ENCODE results near the gene SH2D2A. TPM values are rescaled to one million over a fixed set of nuclear protein-coding genes. Genes with fewer than 3 reads are reported as not detected.
A peak's percentile ranks its signal among the peaks of the same experiment; 100 is the strongest.

The SH2D2A gene
- total RNA-seq, 1 experiment from 2014 or later, result 1.8 TPM

DNA sequence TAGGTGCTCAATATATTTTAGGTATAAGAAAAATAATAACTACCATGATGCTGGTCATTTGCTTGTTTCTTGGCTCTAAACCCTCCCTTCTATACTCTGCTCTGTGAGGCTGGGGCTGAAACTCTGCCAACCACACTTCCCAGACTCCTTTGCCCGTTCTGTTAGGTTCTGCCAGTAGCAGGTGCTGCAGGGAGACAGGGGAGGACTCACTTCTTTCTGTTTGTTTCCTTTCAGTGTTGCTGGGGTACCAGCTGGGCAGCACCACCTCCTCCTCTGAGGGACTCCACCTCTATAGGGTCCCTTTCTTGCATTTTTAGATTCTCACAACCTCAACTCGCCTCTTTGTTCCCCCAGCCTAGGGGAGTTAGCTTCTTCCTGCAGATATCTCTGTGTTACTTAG, 17.0 kb upstream of the SH2D2A start:
- in situ Hi-C loops (cut with HindIII; ENCODE audit: low sequenced_read_pairs), result no loop called here
- no peak for DNase-seq (ENCODE audit: low spot score)

DNA sequence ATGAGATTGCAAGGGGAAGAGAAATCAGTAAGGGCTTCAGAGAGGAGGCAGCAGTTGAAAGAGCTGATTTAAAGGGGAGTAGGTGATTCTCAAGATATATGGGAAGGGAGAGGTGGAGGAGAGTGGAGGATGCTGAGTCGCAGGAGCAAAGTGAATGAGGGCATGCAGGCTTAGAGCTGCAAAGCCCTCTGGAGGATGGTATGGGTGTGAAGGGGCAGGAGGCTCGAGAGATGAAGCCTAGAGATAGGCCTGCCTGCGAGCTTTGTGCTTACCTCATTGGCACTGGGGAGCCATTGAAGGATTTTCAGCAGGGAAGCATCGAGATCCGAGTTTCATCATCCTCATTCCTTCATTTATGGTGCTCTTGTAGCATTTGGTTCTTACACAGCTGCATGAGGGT, 15.8 kb upstream of the SH2D2A start:
- in situ Hi-C loops (cut with HindIII; ENCODE audit: low sequenced_read_pairs), result no loop called here
- DNase-seq (ENCODE audit: low spot score), result no peak

DNA sequence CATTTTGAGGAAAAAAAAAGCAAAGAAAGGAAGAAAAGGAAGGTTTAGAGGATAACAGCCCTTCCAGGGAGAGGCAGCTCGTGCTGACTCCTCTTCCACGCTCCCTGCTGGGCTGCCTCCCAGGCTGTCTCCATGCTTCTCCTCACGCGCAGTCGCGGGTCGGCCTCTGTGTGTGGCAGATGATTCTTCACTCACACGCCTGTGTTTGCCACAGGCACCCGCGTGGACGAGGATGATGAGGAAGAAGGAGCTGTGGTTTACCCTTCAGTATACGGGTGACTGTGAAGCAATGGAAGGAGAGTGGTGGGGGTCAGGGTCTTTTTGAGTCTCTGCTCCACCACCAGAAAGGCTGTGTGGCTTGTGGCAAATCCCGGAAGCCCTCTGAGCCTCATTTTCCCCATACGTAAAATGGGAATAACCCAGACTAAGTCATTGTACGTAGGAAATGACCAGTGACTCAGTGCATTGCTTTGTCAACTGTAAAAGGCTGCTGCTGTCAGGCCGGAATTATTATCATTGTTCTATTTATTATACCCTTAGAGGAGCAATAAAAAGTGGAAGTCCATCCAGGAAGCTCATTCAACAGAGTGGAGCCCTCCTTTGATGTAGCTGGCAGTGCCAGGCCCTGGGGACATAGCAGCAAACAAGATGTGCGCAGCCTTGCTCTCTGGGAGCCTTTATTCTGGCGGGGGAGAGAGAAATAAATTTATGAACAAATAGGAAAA, 11.9 kb upstream of the SH2D2A start:
- in situ Hi-C loops (cut with HindIII; ENCODE audit: low sequenced_read_pairs), result no loop called here
- DNase-seq (ENCODE audit: low spot score), result no peak

DNA sequence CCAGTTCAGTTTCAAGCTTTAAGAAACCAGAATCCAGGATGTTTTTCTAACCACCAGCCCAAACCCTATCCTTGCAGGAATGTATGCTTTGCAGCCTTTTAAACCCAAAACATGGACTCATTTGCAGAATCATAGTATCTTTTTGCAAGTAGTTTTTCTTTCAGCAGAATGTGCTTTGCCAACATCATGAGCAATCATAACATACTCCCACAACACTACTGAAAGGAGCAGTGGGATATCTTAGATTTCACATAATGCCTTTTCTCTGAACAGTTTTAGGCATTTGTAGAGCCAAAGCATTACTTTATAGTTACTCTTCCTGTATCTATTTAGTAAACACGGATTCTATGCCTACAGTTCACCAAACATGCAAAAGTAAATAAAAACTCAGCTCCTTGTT, 10.0 kb upstream of the SH2D2A start:
- no peak for DNase-seq (ENCODE audit: low spot score)
- in situ Hi-C loops (cut with HindIII; ENCODE audit: low sequenced_read_pairs), result no loop called here

DNA sequence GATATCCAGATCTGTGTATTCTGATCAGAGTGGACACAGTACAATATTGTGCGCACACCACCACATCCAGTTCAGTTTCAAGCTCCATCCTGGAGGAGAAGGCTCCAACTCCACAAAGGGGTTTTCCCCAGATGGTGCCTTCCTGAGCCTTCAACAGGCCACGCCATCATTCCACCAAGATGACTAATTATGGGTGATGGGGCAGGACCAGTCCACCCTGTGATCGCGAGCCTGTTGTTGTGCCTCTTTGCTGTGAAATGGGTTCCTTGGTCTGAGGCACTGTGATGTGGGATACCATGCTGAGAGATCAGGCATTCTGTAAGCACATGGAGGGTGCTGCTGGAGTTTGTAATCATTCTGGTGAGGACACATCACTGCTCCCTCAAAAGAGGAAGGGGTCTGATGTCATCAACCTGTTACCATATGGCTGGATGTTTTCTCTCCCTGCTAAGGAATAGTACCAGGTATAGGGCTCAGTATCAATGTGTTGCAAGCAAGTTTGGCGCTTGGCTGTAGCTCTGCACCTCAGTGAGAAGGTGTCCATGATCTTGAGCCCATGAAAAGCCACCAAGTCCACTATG, 6.7 kb upstream of the SH2D2A start:
- in situ Hi-C loops (cut with HindIII; ENCODE audit: low sequenced_read_pairs), result no loop called here
- DNase-seq (ENCODE audit: low spot score), result no peak

DNA sequence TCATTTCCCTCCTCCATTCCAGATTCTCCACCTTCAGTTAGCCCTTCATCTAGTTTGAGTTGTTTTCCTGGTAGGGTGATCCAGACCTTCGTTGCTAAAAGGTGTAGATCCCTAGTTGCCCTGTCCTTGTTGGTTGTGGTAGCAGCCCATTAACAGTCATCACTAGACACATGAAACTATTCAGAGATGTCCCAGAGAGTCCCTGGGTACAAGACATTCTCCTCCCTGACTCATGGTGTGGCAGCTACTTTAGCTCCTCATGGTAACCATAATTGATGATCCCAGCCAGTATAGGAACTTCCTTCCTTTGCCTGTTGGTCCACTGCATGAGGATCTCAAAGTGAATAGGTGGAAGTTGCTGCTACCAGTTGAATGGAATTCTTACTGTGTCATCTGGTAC, 6.0 kb upstream of the SH2D2A start:
- no peak for DNase-seq (ENCODE audit: low spot score)
- in situ Hi-C loops (cut with HindIII; ENCODE audit: low sequenced_read_pairs), result no loop called here

DNA sequence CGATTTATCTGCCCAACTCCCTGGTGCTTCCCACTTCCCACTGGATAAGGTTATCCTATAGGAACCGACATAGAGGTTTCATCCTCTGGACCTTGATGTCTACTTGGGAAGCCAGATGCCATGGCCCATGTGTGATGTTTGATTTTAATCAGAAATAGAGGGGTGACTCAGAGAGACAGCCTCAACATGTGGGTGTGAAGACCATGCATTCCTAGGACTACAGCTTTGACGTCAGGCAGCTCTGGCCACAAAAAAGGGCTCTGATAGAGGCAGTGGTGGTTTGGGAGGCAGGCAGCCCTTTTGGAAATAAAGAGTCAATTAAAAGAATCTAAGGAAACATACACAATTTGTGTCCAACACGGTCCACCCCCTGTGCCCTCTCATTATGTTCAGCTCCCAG, 5.2 kb upstream of the SH2D2A start:
- DNase-seq (ENCODE audit: low spot score), result no peak
- in situ Hi-C loops (cut with HindIII; ENCODE audit: low sequenced_read_pairs), result no loop called here

DNA sequence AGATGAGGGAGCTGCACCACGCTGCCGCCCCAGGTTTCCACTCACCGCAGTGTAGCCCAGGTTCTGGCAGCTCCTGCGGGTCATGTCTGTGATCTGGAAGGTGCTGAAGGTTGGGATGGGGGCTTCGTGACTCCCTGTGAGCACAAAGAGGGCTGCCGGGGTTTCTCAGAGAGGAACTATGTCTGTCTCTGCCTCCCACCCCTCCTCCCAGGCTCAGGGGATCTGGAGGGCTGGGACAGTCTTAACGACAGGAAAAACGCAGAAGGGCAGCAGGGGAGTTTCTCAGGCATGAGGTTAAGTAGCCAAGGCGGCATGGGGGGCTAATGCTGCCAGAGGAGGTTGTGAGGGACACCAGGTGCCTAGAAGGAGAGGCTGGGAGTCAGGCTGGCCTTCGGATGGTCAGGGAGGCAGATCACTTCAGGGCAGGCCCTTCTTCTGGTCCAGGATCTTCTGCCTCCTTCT, 656 bp downstream of the SH2D2A start:
- DNase-seq (ENCODE audit: low spot score), result no peak
- in situ Hi-C loops (cut with HindIII; ENCODE audit: low sequenced_read_pairs), result no loop called here

DNA sequence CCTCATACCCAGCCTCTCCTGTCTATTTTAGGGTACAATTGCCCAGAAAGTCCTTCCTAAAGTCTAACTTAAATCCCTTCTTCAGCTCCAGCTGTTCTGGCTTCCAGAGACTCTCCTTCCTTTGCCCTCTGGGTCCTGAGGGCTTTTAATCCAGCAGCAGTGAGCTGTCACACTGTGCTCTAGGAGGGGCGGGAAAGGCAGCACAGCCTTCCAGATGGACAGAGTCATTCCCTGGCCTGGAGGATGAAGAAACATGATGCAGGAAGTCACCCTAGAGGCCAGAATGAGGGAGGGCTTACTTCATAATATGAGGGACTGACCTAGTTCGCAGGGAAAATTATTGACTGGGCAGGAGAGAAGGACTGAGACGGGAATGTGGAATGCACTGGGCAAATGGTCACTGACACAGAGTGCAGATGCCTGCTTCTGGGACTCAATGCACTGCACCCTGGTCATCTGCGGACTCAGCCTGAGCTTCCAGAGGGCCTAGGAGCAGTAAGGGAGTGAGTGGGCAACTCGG, 1.3 kb downstream of the SH2D2A start:
- DNase-seq (ENCODE audit: low spot score), result no peak
- in situ Hi-C loops (cut with HindIII; ENCODE audit: low sequenced_read_pairs), result no loop called here

DNA sequence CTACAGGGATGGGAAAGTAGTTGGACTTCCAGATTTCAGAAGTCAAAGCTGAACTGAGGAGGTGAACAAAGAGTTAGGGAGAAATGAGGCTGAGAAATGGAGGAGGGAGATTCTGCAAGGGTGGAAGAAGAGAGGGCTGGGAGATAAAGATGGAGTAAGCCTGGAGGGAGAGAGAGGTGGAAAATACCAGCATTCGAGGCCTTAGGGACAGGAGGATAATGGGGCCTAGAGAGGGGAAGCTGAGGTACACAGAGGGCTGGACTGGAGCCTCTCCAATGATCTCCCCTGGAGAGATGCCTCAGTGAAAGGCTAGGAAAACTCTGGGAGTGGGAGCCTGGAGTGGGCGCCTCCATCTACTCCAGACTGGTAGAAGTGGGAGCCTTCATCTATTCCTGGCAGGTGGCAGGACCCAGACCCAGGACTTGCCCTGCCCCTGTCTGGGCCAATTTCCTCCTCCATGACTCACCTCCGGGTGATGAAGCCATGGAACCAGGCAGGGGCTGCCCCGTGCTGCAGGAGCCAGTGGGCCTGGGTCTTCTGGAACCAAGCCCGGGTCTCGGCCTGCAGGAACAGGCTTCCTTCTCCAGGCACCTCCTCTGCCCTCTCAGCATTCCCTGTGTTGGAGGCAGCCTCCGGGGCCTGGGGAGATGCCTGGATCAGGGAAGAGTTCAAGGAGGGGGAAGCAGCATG, 1.9 kb downstream of the SH2D2A start:
- DNase-seq (ENCODE audit: low spot score), result no peak
- in situ Hi-C loops (cut with HindIII; ENCODE audit: low sequenced_read_pairs), result no loop called here

DNA sequence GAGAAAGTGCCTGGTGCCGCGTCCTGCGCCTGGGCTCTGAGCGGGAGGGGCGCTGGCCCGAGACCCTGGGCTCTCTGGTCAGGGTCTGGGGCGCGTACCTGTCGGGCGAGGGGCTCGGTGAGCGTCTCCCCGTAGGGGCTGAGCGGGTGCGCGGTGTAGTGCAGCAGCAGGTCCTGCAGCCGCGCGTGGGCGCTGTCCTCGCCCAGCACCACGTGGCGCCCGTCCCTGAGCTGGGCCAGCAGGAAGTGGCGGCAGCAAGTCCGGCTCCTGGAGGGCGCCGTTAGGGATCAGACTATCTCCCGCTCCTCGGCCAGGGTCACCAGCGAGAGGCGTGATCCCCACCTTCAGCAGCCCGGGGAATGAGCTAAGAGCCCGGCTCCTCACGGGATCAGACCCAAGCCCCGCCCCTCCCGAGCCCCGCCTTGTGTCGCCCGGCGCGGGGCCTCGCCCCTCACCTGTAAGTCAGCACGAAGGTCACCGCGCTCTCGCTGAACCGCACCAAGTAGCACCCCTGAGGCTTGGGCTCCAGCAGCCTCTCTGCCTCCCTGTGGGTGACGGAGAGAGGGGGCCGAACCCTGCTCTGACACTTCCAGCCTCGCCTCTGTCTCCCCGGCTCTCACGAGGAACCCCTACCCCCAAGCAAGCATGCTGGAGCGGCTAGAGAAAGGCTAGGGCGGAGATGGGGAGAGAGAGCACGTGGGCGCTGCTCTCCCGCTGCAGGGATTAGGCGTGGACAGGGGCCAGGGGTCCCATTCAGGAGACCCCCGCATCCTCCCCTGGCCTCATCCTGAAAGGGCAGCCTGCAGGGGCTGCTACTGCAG, 2.7 kb downstream of the SH2D2A start:
- in situ Hi-C loops (cut with HindIII; ENCODE audit: low sequenced_read_pairs), result no loop called here
- peak; percentile 24 for DNase-seq (ENCODE audit: low spot score)

DNA sequence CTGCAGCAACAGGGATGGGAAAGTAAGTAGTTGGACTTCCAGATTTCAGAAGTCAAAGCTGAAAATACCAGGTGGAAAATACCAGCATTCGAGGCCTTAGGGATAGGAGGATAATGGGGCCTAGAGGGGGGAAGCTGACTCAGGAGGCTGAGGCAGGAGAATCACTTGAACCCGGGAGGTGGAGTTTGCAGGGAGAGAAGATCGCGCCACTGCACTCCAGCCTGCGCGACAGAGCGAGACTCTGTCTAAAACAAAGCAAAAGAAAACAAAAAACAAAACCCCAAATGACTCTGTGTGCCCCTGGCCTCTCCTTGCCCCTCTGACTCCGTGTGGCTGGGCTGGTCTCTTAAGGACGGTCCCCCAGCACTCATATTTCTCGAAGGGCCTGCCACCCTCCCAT, 3.4 kb downstream of the SH2D2A start:
- DNase-seq (ENCODE audit: low spot score), result no peak
- in situ Hi-C loops (cut with HindIII; ENCODE audit: low sequenced_read_pairs), result no loop called here

DNA sequence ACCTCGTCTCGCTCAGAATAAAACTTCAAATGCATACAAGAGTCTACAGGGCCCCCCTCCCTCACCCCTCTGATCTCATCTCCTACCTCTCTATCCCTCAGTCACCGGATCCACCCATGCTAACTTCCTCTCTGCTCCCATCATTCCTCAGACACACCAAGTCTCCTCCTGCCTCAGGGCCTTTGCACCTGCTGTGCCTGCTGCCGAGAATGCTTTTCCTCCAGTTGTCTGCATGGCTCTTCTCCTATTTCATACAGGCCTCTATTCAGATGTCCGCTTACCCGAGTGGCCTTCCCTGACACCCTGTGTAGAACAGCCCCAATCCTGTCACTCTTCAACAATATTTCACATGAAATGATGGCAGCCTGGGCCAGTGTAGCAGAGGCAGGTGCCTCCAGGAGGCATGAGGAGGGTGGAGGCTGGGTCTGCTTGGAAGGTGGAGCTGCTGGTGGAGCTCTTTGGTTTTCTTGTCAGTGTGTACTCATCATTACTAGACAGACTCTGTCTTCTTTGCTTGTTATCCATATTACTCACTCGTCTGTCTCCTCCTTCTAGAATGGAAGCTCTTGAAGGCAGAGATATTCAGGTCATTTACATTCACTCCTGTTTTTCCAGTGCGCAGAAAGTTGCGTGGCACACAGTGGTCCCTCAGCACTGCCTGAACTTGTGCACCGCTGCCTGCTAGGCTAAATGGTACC, 4.2 kb downstream of the SH2D2A start:
- in situ Hi-C loops (cut with HindIII; ENCODE audit: low sequenced_read_pairs), result no loop called here
- no peak for DNase-seq (ENCODE audit: low spot score)

DNA sequence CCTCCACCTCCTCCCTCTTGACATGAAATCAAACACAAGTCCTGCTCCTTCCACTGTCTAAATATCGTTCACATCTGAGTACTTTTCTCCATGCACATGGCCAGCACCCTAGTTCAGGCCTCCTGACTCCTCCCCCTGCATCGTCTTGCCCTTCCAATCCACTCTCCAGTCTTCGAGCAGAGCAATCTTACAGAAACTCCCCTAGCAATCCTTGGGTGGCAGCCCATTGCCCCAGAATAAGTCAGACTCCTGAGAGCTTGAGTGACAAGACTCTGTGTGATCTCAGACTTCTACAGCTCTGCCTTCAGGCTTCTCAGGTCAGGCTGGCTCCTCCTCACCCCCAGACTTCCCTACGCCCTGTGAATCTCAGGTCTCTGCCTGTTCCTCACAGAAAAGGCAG, 5.5 kb downstream of the SH2D2A start:
- DNase-seq (ENCODE audit: low spot score), result no peak
- in situ Hi-C loops (cut with HindIII; ENCODE audit: low sequenced_read_pairs), result no loop called here

DNA sequence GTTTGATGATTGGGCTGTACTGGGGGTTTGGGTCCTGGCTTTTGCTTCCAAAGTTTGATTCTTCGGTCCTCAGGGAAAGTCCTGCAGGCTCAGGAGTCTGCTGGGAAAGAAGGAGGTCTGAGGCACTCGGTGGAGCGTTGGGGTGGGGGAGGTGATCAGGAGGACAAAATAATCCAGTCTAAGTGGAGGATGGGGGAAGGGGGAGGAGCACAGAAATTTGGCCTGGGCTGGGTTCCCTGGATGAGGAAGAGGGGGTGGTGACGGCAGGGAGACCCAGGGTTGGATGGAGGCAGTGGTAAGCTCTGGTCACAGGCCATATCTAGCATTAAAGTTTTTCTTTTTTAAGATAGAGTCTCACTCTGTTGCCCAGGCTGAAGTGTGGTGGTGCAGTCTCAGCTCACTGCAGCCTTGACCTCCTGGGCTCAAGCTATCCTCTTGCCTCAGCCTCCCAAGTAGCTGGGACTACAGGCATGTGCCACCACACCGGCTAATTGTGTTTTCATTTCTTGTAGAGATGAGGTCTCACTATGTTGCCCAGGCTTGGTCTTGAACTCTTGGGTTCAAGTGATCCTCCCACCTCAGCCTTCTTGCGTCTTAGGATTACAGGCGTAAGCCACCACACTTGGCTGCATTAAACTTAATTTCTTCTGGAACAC, 6.8 kb downstream of the SH2D2A start:
- no peak for DNase-seq (ENCODE audit: low spot score)
- in situ Hi-C loops (cut with HindIII; ENCODE audit: low sequenced_read_pairs), result no loop called here

DNA sequence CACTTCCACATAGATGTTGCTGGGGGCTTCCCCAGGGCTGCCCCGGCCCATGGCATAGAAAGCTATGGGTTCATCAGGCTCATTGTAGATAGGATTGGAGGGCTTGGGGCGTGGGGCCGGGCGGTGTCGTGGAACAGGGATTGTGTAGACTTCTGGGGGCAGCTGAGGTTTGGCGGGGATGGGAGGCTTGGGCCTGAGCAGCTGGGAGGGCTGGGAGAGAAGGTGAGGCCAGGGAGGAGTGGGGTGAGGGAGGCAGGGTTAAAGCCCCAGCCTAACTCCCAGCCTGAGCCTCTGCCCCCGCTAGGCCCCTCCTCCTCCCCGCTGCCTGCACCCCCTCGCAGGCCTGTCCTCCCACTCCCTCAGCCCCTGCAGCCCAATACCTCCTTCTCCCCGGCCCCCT, 7.4 kb downstream of the SH2D2A start:
- in situ Hi-C loops (cut with HindIII; ENCODE audit: low sequenced_read_pairs), result no loop called here
- no peak for DNase-seq (ENCODE audit: low spot score)

DNA sequence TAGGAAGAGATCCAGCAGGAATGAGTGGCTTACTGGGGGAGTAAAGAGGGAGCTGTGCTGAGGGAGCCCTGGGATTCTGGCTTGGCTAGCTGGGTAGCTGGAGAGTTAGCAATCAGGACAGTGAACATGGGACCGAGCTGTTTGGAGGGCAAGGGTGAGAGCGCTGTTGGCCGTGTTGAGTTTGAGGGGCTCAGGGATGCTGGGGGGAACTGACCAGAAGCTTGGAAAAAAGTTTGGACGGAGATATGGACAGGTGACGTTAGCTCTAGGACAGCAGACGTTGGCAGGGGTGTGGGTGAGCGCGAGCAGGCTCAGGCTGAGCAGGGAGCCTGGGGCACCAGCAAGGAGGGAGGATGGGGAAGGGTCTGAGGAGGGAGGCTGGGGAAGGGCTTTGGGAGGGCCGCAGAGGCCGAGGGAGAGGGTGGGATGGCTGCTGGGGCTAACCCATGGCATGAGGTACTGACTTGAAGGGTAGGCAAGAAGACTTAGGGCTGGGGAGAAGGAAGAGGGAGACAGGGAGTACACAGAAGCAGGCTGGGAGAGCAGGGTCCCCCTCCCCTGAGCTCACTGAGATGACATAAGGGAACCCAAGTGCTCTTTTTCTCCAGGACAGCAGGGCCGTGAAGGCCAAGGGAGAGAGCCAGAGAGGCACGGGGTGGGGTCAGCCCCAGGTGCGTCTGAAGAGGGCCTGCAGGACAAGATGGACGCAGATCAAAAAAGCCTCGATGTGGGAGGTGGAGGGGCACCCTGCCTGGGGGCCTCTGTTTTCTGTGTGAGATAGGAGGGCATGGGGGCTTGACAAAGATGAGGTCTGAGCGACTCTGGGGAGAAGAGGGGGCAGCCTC, 8.2 kb downstream of the SH2D2A start:
- no peak for DNase-seq (ENCODE audit: low spot score)
- in situ Hi-C loops (cut with HindIII; ENCODE audit: low sequenced_read_pairs), result no loop called here

DNA sequence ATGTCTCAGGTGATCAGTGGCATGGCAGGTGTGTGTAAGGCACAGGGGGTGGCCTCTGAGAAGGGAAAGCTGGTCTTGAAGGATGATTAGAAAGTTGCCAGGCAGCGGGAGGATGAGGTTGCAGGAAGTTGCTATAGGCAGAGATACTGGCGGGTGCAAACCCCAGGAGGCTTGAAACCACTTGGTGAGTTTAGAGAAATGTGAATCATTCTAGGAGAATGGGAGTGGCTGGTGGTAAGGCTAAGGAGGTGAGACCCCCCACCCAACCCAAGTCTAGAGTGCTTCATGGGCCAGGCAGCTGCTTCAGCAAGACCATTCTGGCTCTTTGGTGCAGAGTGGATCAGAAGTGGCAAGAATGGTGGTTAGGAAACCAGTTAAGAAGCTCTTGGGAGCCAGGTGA, 9.0 kb downstream of the SH2D2A start:
- DNase-seq (ENCODE audit: low spot score), result no peak
- in situ Hi-C loops (cut with HindIII; ENCODE audit: low sequenced_read_pairs), result no loop called here
